Nephron progenitor cell (in vitro differentiated cells): ENCODE measurements around the gene CHAC1.
A peak's percentile ranks its signal among the peaks of the same experiment; 100 is the strongest.

Source experiments
- DNase-seq: peaks from one replicate; pipeline ENCODE4 v3.0.0; 2021
- H3K27ac Mint-ChIP-seq: 2 replicates; pipeline ENCODE4 v1.8.0; 2021; ENCODE audit warnings: mild to moderate bottlenecking, moderate library complexity, mixed read lengths
- H3K27me3 Mint-ChIP-seq: 2 replicates; pipeline ENCODE4 v1.8.0; 2021; ENCODE audit warnings: mild to moderate bottlenecking, low read depth, mixed read lengths; ENCODE audit not compliant: poor library complexity
- H3K36me3 Mint-ChIP-seq: 2 replicates; pipeline ENCODE4 v1.8.0; 2021; ENCODE audit warnings: low read depth, mixed read lengths
- H3K4me1 Mint-ChIP-seq: 2 replicates; pipeline ENCODE4 v1.8.0; 2021; ENCODE audit warnings: mixed read lengths
- H3K4me3 Mint-ChIP-seq: 2 replicates; pipeline ENCODE4 v1.8.0; 2021; ENCODE audit warnings: mild to moderate bottlenecking, moderate library complexity, mixed read lengths
- H3K9me3 Mint-ChIP-seq: 2 replicates; pipeline ENCODE4 v1.8.0; 2021; ENCODE audit warnings: mild to moderate bottlenecking, moderate library complexity, mixed read lengths
- TF ChIP-seq, protein P1 (sequence below): fragments of 200-600 bp; sonication (generic); IDR thresholded peaks from 2 replicates; pipeline ENCODE4 v1.5.0; 2021; ENCODE audit warnings: antibody characterized with exemption

Gene CHAC1

DNA sequence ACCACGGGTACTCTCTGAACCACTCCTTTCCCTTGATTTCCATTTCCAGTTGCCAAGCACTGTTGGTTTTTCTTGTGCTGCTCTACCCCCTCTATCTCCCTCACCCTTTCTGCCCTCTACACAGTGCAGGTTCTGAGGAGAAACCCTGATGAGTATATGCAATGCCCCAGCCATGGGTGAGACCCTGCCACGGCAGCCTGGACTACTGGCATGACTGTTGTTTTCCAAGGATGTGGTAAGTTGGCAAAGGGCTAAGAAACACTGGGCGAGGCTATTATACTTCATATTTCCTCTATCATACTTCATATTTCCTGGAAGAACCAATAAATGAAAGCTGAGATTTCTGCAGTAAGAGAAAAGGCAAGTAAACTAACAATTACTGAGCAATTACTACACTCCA, 27.9 kb downstream of the CHAC1 start:
- Mint-ChIP-seq H3K9me3 (no peaks in the 10 kb centered on the region), H3K4me3 (no peak overlapping the region), H3K4me1 (no peaks in the 10 kb centered on the region), H3K36me3 (peaks cover 73% of the 10 kb centered on the region), H3K27ac (no peak overlapping the region), H3K27me3 (no peaks in the 10 kb centered on the region)
- DNase-seq = no peak
- TF ChIP-seq, protein P1, sequence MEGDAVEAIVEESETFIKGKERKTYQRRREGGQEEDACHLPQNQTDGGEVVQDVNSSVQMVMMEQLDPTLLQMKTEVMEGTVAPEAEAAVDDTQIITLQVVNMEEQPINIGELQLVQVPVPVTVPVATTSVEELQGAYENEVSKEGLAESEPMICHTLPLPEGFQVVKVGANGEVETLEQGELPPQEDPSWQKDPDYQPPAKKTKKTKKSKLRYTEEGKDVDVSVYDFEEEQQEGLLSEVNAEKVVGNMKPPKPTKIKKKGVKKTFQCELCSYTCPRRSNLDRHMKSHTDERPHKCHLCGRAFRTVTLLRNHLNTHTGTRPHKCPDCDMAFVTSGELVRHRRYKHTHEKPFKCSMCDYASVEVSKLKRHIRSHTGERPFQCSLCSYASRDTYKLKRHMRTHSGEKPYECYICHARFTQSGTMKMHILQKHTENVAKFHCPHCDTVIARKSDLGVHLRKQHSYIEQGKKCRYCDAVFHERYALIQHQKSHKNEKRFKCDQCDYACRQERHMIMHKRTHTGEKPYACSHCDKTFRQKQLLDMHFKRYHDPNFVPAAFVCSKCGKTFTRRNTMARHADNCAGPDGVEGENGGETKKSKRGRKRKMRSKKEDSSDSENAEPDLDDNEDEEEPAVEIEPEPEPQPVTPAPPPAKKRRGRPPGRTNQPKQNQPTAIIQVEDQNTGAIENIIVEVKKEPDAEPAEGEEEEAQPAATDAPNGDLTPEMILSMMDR = no peak

DNA sequence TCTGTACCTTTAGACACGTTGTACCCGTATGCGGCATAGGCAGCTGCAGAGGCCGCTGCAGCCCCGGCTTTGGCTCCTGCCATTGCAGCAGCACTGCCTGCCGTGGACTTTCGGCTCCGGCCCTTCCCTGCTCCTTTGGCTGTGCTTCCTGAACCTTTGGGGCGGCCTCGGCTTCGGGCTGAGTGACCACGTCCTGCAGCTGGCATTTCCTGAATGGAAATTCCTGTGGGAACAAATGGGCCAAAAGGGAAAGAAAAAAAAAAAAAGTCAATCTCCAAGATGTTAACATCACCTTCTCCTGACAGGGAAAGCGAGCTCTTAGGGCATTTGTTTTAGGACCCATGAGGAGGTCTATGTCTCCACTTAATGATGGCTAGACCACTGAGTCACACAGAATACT, 29.6 kb downstream of the CHAC1 start:
- no peak for DNase-seq
- Mint-ChIP-seq H3K9me3 (no peaks in the 10 kb centered on the region), H3K36me3 (peaks cover 75% of the 10 kb centered on the region), H3K27me3 (no peaks in the 10 kb centered on the region), H3K27ac (no peak overlapping the region), H3K4me3 (no peak overlapping the region), H3K4me1 (no peaks in the 10 kb centered on the region)
- TF ChIP-seq, protein P1 = no peak

DNA sequence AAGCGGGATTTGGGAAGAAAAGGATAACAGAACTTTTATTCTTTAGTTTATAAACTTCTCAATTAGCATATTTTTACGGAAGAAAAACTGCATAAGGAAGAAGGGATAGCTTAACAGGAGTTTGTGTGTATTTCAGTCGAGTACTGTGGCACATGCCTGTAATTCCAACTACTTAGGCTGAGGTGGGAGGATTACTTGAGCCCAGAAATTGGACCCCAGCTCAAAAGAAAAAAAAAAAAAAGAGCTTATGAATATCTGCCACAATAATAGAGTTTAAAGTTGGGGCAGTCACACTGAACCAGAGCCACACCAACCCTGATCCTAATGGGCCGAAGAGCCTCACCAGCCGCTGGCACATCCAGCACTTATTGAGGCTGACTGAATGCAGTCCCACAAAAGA, 31.1 kb downstream of the CHAC1 start:
- no peaks in the 10 kb centered on the region for H3K9me3 Mint-ChIP-seq
- no peaks in the 10 kb centered on the region for H3K4me1 Mint-ChIP-seq
- no peak for DNase-seq
- H3K27me3 Mint-ChIP-seq = no peaks in the 10 kb centered on the region
- peaks cover 73% of the 10 kb centered on the region for H3K36me3 Mint-ChIP-seq
- no peak overlapping the region for H3K4me3 Mint-ChIP-seq
- H3K27ac Mint-ChIP-seq = no peak overlapping the region
- TF ChIP-seq, protein P1 = no peak

DNA sequence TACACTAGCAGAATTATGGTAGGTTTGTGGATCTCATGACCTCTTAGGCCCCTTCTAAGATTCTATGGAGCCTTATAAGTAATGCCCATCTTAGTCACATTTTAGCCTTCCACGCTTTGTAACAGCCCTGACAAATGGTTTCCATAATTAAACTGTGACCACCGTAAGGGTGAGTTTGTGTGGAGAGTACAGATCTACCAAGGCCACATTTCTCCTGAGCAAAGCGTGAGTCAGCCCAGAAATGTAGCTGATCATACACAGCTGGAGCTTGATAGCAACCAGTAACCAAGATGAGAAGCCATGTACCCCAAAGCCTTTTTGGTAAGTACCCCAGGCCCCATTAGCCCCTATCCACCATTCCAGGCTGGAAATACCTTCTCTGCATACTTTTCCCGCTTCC, 31.7 kb downstream of the CHAC1 start:
- no peaks in the 10 kb centered on the region for H3K27me3 Mint-ChIP-seq

DNA sequence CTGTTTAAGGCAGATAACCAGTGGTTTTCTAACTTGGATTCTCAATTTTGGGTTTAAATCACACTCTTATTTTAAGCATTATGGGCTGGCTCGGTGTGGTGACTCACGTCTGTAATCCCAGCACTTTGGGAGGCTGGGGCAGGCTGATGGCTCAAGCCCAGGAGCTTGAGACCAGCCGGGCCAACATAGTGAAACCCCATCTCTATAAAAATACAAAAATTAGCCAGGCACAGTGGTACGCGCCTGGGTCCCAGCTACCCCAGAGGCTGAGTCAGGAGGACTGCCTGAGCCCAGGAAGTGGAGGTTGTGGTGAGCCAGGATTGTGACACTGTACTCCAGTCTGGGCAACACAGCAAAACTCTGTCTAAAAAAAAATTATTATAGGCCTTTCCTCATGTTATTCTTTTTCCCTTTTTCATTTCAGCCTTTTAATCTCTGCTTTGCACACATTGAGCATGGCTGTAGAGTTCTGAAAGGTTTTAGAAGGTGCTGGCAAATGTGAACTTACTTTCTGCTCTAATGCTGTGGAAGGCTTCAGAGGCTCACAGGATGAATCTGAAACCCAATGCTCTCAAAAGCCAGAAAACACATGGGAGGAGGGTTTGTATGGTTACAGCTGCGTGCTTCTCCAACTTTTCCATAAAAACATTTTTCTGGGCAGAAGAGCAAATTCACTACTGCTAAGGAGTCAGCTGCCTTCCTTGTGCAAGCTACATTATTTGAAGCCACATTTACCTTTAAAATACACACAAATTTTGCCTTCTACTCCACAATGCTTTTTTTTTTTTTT, 32.5 kb downstream of the CHAC1 start:
- TF ChIP-seq, protein P1 = no peak
- Mint-ChIP-seq H3K27me3 (no peaks in the 10 kb centered on the region), H3K36me3 (peaks cover 74% of the 10 kb centered on the region), H3K9me3 (no peaks in the 10 kb centered on the region), H3K27ac (no peak overlapping the region), H3K4me3 (no peak overlapping the region), H3K4me1 (no peaks in the 10 kb centered on the region)
- DNase-seq = no peak

More for the DNA sequence above, 31.7 kb downstream of the CHAC1 start:
- no peak overlapping the region for H3K4me3 Mint-ChIP-seq
- H3K27ac Mint-ChIP-seq = no peak overlapping the region
- H3K4me1 Mint-ChIP-seq = no peaks in the 10 kb centered on the region
- peaks cover 73% of the 10 kb centered on the region for H3K36me3 Mint-ChIP-seq
- DNase-seq = no peak
- no peaks in the 10 kb centered on the region for H3K9me3 Mint-ChIP-seq
- TF ChIP-seq, protein P1 = no peak

DNA sequence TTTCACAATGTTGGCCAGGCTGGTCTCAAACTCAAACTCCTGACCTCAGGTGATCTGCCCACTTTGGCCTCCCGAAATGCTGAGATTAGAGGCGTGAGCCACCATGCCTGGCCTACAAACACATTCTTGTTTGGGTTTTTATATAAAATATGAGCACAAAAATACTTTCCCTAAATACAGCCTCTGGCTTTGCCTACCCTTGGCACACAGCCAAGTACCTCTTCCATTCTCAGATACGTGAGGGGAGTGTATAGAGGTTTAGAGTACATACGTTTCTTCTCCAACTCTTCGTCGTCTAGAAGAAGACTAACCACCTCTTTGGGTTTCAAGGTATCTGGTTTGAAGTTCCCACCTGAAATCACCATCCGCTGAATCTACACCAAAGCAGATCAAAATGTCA, 33.5 kb downstream of the CHAC1 start:
- Mint-ChIP-seq H3K4me1 (no peaks in the 10 kb centered on the region), H3K27ac (peak overlapping the region; percentile 22), H3K4me3 (no peak overlapping the region), H3K36me3 (peaks cover 72% of the 10 kb centered on the region), H3K27me3 (no peaks in the 10 kb centered on the region), H3K9me3 (no peaks in the 10 kb centered on the region)
- TF ChIP-seq, protein P1 = no peak
- DNase-seq = no peak
